Activated T-helper 1 cell treated with anti-CD3 and anti-CD28 coated beads, Interleukin-12 subunit alpha, Interleukin-12 subunit beta, Interleukin-2, Interleukin-4 antibody, amounts not matched to agents 30 ng/mL and 10 ng/mL and 1 ng/mL, durations not matched to agents 14 hours and 24 hours and 36 hours (primary cell): ENCODE measurements around the gene CNR2. TPM values are rescaled to one million over a fixed set of nuclear protein-coding genes. Genes with fewer than 3 reads are reported as not detected.
"Not testable (repeated sequence)": the region's sequence is repeated elsewhere in the genome, so short reads cannot be mapped to it uniquely, and the experiment has no call there.

Experiments
- DNase-seq: peaks from one replicate; pipeline ENCODE4 v3.0.0; 2021; ENCODE audit warnings: low spot score
- H3K27ac Mint-ChIP-seq: one replicate; pipeline ENCODE4 v1.8.0; 2021; ENCODE audit warnings: mild to moderate bottlenecking, mixed read lengths
- H3K27me3 Mint-ChIP-seq: one replicate; pipeline ENCODE4 v1.8.0; 2022; ENCODE audit warnings: mild to moderate bottlenecking, moderate library complexity, mixed read lengths; ENCODE audit not compliant: insufficient read depth
- H3K36me3 Mint-ChIP-seq: one replicate; pipeline ENCODE4 v1.8.0; 2021; ENCODE audit warnings: low read depth, mixed read lengths
- H3K4me1 Mint-ChIP-seq: one replicate; pipeline ENCODE4 v1.8.0; 2021; ENCODE audit warnings: low read depth, mixed read lengths
- H3K4me3 Mint-ChIP-seq: one replicate; pipeline ENCODE4 v1.8.0; 2021; ENCODE audit warnings: mild to moderate bottlenecking, moderate library complexity, mixed read lengths
- H3K9me3 Mint-ChIP-seq: one replicate; pipeline ENCODE4 v1.8.0; 2021; ENCODE audit warnings: mixed read lengths
- intact Hi-C: fragments of 100-400 bp; cut with micrococcal nuclease; formaldehyde crosslinking; loops from one replicate; pipeline ENCODE4 v1.15.1; 2024
- total RNA-seq: library from RNA; stranded (reverse); gene quantifications from 2 replicates; pipeline ENCODE4 v1.2.3, GENCODE V29; 2022

The CNR2 gene
- total RNA-seq, 1 donor from 2014 or later, result not detected

DNA sequence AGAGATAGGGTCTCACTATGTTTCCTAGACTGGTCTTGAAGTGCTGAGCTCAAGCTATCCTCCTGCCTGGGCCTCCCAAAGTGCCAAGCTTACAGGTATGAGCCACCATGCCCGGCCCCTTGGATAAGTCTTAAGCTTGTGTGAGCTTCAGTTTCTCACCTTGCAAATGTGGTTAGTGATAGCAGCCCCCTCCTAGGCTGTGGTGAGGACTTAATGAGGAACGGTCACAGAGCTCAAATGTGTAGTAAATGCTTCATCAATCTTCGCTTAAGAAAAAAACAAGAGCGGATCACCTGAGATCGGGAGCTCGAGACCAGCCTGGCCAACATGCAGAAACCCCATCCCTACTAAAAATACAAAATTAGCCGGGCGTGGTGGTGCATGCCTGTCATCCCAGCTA lies 3.0 kb downstream of the CNR2 start:
- peaks cover 16% of the 10 kb centered on the region for H3K27me3 Mint-ChIP-seq
- DNase-seq, result no peak
- intact Hi-C loops, result no loop called here
- peak overlapping the region; percentile 7 for H3K4me3 Mint-ChIP-seq
- H3K36me3 Mint-ChIP-seq, result no peaks in the 10 kb centered on the region
- peaks cover 48% of the 10 kb centered on the region for H3K4me1 Mint-ChIP-seq
- no peaks in the 10 kb centered on the region for H3K9me3 Mint-ChIP-seq
- H3K27ac Mint-ChIP-seq, result no peak overlapping the region

DNA sequence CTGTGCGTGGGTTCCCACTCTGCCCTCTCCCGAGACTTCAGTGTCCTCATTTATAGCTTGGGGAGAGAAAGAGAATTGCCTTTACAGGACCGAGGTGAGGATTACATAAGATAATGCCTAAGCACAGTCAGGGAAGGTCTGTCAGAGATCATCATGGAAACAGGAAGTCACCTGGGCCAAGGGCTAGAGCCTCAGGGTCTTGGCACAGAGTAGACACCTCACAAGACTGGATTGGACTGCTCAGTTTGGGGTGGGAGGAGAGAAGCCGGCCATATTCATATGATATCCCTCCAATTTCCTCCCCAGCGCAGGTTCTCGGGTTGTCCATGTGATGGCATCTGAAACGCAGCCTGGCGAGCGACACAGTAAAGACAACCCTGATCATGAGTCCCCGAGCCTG lies 3.8 kb downstream of the CNR2 start:
- DNase-seq, result no peak
- Mint-ChIP-seq H3K27ac (no peak overlapping the region), H3K4me1 (peaks cover 56% of the 10 kb centered on the region), H3K4me3 (peak overlapping the region; percentile 47), H3K27me3 (peaks cover 19% of the 10 kb centered on the region), H3K9me3 (no peaks in the 10 kb centered on the region), H3K36me3 (no peaks in the 10 kb centered on the region)
- intact Hi-C loops, result no loop called here

DNA sequence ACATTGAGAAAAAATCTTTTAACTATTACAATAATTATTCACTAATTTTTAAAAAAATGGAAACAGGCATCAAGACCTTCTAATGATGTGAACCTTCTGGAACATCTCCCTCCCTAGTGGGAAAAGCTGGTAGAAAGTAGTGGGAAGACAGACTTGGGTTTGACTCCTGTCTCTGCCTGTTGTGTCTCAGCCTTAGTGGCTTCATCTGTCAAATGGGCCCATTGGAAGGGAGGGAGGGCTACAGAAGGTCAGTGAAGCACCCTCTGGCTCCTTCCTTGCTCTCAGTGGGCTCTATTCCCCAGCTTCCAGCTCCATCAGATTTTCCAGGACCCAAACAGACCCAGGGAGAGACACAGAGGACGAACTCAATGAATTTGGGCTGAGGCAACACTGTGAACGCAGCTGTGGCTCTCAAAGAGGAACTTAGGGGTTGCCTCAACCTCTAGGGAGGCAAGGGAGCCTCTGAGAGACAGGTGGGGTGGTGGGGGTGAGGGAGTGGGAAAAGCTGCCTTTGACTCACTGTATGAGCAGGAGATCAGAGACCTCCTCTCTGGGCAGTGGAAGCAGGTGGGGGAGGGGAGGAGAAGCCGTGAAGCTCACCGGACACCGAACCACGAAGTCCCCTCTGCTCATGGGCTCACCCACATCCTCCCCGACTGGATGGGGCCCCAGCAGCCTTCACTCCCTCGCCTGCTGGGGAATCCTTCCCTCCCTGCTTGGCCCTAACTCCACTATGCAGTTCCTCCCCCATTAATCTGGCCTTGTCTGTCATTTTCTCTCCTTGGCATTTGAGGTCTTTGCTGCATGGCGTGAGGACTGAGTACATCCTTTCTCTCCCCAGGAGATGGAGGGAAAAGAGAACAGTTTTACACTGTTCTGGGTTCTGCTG lies 4.5 kb downstream of the CNR2 start:
- no peak overlapping the region for H3K27ac Mint-ChIP-seq
- peaks cover 58% of the 10 kb centered on the region for H3K4me1 Mint-ChIP-seq
- intact Hi-C loops, result no loop called here

DNA sequence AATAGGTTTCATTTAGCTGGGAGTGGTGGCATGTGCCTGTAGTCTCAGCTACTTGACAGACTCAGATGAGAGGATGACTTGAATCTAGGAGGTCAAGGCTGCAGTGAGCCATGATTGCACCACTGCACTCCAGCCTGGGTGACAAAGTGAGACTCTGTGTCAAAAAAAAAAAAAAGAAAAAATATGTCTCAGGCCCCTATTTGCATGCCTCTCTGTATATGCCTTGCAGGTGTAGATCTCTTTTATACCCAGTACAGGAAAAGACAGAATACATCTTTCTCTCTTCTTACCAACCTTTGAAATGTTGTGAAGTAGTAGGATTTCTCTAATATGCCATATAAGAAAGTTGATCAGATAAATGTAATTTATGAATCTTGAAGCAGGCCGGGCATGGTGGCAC lies 6.4 kb downstream of the CNR2 start:
- H3K9me3 Mint-ChIP-seq, result no peaks in the 10 kb centered on the region
- peaks cover 48% of the 10 kb centered on the region for H3K4me1 Mint-ChIP-seq
- peaks cover 33% of the 10 kb centered on the region for H3K27me3 Mint-ChIP-seq
- no peaks in the 10 kb centered on the region for H3K36me3 Mint-ChIP-seq
- DNase-seq, result no peak
- H3K4me3 Mint-ChIP-seq, result no peak overlapping the region
- no peak overlapping the region for H3K27ac Mint-ChIP-seq
- intact Hi-C loops, result no loop called here

More for the DNA sequence above, 4.5 kb downstream of the CNR2 start:
- H3K27me3 Mint-ChIP-seq, result peaks cover 23% of the 10 kb centered on the region
- H3K36me3 Mint-ChIP-seq, result no peaks in the 10 kb centered on the region
- no peaks in the 10 kb centered on the region for H3K9me3 Mint-ChIP-seq
- H3K4me3 Mint-ChIP-seq, result no peak overlapping the region
- peak; percentile 12 for DNase-seq

DNA sequence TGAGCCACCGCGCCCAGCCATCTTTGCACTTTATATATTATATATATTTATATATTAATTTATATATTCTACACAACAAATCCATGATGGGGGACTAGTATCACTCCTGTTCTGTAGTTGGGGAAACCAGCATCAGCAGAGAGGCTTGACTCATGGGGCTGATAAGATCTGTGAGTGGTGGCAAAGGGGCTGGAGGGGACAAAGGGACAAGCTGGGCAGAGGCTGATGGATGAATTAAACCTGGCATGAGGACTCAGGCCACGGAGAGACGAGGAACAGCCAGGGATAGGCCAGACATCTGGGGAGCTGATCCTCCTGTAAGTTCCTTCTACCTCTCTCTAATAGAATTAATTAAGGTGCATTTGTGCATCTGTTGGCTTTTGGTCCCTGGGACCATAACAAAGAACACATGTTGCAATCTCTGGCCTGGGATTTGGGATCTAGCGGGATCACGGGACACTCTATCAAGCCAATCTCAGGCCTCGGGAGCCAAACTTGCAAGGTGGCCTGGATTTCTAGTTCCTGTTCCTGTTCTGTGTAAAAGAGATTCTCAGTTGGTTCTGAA lies 7.6 kb downstream of the CNR2 start:
- DNase-seq, result no peak
- no peak overlapping the region for H3K4me3 Mint-ChIP-seq

DNA sequence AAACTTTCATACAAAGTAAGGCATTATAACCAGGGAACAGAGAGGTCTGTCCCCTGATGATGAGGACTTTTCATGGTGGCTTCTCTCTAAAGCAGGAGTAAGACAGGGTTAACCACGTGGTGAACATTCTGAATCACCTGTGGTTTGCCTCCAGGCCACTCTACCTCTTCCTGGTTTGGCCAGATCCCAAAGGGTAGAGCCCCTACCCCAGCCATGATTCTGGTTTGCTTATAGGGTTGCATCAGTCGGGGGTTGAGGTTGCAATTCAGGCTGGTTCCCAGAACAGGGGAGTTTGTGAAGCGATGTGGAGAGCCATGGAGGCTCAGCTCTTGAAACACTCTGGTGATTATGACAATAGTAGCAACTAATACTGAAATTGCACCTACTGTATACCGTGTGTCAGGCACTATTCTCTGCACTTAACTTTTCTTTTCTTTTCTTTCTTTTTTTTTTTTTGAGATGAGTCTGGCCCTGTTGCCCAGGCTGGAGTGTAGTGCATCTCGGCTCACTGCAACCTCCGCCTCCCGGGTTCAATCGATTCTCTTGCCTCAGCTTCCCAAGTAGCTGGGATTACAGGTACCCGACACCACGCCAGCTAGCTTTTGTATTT lies 8.3 kb downstream of the CNR2 start:
- H3K4me1 Mint-ChIP-seq, result peaks cover 33% of the 10 kb centered on the region
- H3K36me3 Mint-ChIP-seq, result no peaks in the 10 kb centered on the region
- peak; percentile 17 for DNase-seq
- peaks cover 49% of the 10 kb centered on the region for H3K27me3 Mint-ChIP-seq
- intact Hi-C loops, result loop anchor here (2.0 kb wide), 1 partner anchor 54 kb away; the partner anchor contains the start of gene PNRC2
- no peak overlapping the region for H3K4me3 Mint-ChIP-seq
- H3K27ac Mint-ChIP-seq, result no peak overlapping the region
- no peaks in the 10 kb centered on the region for H3K9me3 Mint-ChIP-seq

More for the DNA sequence above, 7.6 kb downstream of the CNR2 start:
- H3K36me3 Mint-ChIP-seq, result no peaks in the 10 kb centered on the region
- peaks cover 38% of the 10 kb centered on the region for H3K4me1 Mint-ChIP-seq
- intact Hi-C loops, result loop anchor here (2.0 kb wide), 1 partner anchor 53 kb away; the partner anchor contains the start of gene PNRC2
- H3K9me3 Mint-ChIP-seq, result no peaks in the 10 kb centered on the region
- peaks cover 45% of the 10 kb centered on the region for H3K27me3 Mint-ChIP-seq
- no peak overlapping the region for H3K27ac Mint-ChIP-seq

DNA sequence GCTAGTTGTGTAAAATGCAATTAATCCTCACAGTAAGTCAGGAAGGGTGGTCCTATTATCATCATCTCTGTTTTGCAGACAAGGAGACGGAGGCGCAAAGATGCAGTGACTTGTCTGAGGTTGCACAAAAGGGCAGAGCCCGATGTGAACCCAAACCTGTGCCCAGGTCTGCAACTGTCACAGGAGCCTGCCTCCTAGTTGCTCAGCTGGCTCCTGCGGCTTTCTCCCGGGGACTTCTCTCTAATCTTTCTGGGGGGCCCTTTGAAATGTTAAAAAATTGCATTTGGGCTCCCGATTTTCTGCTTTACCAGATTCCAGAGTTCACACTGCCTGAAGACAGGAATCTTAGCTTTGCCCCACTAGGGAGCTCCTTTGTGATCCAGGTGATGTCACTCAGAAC lies 9.4 kb downstream of the CNR2 start:
- H3K27me3 Mint-ChIP-seq, result peaks cover 49% of the 10 kb centered on the region
- H3K4me1 Mint-ChIP-seq, result peaks cover 26% of the 10 kb centered on the region

DNA sequence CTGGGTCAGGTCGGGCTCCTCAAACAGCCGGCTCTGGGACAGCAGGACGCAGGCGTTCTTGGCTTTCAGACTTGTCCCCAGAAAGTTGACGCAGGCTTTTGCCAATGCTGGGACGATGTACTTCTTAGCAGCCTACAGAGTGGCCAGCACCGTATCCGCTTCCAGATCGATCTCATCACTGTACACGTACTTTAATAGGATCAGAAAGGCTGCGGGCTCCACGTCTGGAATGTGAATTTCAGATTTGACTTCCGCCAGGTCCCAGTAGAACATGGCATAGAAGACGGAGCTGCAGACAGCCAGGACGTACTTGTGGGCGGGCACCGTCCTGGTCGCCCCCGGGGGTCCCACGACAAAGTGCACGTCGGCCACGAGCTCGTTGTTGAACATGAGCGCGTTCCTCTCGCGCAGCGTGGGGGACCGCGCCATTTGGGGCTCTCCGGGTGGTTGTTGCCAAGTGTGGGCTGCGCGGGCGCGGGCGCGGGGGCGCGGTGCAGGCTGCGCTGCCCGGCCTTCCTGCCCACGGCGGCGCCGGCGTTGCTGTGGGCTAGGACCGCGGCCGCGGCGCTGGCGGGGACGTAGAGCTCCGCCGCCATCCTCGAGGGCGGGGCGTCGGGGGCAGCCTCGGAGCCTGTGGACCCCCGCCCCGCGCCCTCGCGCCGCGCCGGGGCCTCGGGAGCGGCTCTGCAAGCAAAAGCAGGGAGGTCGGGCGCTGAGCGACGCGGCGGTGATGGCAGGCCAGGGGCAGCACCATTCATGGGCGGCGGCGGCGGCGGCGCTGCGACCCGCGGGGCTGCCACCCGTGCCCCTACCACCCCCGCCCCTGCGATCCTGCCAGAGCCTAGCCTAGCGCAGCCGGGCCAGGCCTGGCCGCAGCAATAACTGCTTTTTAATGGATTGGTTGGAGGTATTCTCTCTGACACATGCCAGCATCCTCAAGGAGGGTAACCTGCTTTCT lies 10.6 kb downstream of the CNR2 start:
- no peak for DNase-seq
- H3K27me3 Mint-ChIP-seq, result peaks cover 49% of the 10 kb centered on the region
- no peak overlapping the region for H3K27ac Mint-ChIP-seq
- no peaks in the 10 kb centered on the region for H3K36me3 Mint-ChIP-seq
- intact Hi-C loops, result no loop called here
- no peaks in the 10 kb centered on the region for H3K9me3 Mint-ChIP-seq
- peaks cover 22% of the 10 kb centered on the region for H3K4me1 Mint-ChIP-seq
- H3K4me3 Mint-ChIP-seq, result no peak overlapping the region

More for the DNA sequence above, 9.4 kb downstream of the CNR2 start:
- DNase-seq, result no peak
- Mint-ChIP-seq H3K4me3 (no peak overlapping the region), H3K27ac (no peak overlapping the region), H3K36me3 (no peaks in the 10 kb centered on the region), H3K9me3 (no peaks in the 10 kb centered on the region)
- intact Hi-C loops, result loop anchor here (2.0 kb wide), 1 partner anchor 55 kb away; the partner anchor contains the start of gene PNRC2

DNA sequence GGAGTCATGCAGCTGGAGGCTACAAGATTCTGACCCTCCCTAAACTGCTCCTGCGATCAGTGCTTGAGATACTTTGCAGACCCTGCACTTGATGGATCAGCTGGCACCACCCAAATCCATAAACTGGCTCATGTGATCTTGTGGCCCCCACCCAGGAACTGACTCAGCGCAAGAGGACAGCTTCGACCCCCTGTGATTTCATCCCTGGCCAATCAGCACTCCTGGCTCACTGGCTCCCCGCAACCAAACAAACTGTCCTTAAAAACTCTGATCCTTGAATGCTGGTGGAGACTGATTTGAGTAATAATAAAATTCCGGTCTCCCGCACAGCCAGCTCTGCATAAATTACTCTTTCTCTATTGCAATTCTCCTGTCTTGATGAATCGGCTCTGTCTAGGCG lies 13.1 kb downstream of the CNR2 start:
- intact Hi-C loops, H3K27ac Mint-ChIP-seq, DNase-seq, H3K36me3 Mint-ChIP-seq, H3K9me3 Mint-ChIP-seq, H3K4me3 Mint-ChIP-seq: not testable (repeated sequence)
- Mint-ChIP-seq H3K27me3 (peaks cover 48% of the 10 kb centered on the region), H3K4me1 (peaks cover 18% of the 10 kb centered on the region)

DNA sequence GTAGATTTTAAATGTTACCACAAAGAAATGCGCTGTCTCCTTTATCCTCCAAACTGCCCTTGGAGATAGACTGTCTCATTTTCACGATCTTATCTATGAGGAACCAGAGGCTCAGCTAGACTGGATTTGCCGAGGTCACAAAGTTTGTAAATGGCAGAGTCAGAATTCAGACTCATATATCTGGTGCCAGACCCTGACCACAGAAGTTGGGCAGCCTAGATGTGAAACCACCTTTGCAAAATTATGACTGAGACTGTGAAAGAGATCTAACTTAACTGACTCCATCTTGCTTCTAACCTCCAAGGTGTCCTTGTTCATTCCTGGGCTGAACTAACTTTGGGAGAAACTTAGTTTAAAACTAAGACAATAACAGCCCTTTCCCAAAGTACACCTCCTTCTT lies 14.1 kb downstream of the CNR2 start:
- DNase-seq, result no peak
- Mint-ChIP-seq H3K4me3 (no peak overlapping the region), H3K9me3 (no peaks in the 10 kb centered on the region), H3K4me1 (peaks cover 9% of the 10 kb centered on the region), H3K27me3 (peaks cover 41% of the 10 kb centered on the region), H3K27ac (no peak overlapping the region), H3K36me3 (no peaks in the 10 kb centered on the region)
- intact Hi-C loops, result no loop called here

DNA sequence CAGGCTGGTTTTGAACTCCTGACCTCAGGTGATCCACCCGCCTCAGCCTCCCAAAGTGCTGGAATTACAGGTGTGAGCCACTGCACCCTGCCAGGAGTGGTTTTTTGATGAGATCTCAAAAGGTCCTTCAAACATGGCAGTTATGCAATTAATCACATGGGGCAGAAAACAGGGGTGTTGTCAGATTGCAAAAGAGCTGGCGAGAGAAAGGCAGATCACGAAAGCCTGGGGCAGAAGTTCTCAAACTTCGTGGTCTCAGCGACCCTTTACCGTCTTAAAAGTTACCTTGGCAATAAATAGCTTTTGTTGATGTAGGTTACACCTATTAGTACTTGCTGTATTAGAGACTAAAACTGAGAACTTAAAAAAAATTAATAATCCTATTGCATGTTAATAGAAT lies 16.1 kb downstream of the CNR2 start:
- Mint-ChIP-seq H3K27ac (no peak overlapping the region), H3K9me3 (no peaks in the 10 kb centered on the region), H3K4me1 (peaks cover 9% of the 10 kb centered on the region), H3K27me3 (peaks cover 37% of the 10 kb centered on the region), H3K36me3 (no peaks in the 10 kb centered on the region), H3K4me3 (no peak overlapping the region)
- no peak for DNase-seq
- intact Hi-C loops, result no loop called here

DNA sequence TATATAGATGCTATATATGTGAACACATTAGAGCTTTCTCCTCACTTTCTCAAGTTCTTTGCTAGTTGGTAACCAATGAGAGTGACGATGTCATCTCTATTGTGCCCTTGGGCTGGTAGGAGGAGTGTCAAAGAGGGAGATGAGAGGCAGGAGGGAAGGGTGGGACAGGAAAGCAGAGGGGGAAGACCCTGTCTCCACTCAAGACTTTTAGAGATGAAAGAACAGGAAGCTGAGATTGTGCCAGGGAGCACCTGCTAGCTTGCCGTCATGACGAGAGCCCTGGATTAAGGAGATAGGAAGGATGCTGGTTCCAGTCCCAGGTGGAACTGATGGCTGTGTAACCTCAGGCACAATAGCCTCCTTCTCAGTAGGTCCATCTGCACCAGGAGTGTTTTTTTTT lies 16.7 kb downstream of the CNR2 start:
- intact Hi-C loops, result no loop called here
- DNase-seq, result no peak
- H3K4me3 Mint-ChIP-seq, result no peak overlapping the region
- no peak overlapping the region for H3K27ac Mint-ChIP-seq
- H3K27me3 Mint-ChIP-seq, result peaks cover 33% of the 10 kb centered on the region
- no peaks in the 10 kb centered on the region for H3K9me3 Mint-ChIP-seq
- H3K36me3 Mint-ChIP-seq, result no peaks in the 10 kb centered on the region
- peaks cover 9% of the 10 kb centered on the region for H3K4me1 Mint-ChIP-seq
